ENCODE results near the gene KDM4B.

The KDM4B gene

DNA sequence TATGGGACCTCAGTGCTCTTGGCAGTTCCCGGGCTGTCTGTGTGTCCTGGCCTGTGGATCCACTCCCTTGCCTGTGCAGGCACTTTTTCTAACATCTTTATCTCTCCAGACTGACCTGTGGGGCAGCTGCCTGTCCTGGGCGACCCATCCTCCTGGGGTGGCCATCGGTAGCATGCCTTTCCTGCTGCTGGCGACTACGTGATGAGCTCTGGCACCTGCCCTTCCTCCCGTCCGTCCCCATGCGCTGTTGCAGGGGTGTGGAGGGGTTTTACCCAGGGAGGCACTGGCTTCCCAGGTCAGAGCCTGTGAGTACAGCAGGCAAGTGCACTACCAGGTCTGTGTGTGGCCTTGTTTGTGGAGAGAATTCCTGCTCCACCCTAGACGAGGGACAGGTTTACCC, 93.3 kb downstream of the KDM4B start:
- POLR2A ChIA-PET: no interaction called here
- CTCF ChIA-PET: interaction anchor here (0.9 to 4.3 kb wide), 3 partner anchors 8 to 15 kb away, joined by 3 to 31 read pairs (median 17); no protein-coding TSS in a partner anchor
- TF ChIP-seq, protein P1, sequence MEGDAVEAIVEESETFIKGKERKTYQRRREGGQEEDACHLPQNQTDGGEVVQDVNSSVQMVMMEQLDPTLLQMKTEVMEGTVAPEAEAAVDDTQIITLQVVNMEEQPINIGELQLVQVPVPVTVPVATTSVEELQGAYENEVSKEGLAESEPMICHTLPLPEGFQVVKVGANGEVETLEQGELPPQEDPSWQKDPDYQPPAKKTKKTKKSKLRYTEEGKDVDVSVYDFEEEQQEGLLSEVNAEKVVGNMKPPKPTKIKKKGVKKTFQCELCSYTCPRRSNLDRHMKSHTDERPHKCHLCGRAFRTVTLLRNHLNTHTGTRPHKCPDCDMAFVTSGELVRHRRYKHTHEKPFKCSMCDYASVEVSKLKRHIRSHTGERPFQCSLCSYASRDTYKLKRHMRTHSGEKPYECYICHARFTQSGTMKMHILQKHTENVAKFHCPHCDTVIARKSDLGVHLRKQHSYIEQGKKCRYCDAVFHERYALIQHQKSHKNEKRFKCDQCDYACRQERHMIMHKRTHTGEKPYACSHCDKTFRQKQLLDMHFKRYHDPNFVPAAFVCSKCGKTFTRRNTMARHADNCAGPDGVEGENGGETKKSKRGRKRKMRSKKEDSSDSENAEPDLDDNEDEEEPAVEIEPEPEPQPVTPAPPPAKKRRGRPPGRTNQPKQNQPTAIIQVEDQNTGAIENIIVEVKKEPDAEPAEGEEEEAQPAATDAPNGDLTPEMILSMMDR (IDR thresholded peaks at IDR 0.05; ENCODE audit: insufficient read depth, low read length, missing control alignments): no peak
- DNase-seq (ENCODE audit: low read depth, low spot score): no peak
- H3K4me3 ChIP-seq (ENCODE audit: low read depth, low read length): no peak overlapping the region

DNA sequence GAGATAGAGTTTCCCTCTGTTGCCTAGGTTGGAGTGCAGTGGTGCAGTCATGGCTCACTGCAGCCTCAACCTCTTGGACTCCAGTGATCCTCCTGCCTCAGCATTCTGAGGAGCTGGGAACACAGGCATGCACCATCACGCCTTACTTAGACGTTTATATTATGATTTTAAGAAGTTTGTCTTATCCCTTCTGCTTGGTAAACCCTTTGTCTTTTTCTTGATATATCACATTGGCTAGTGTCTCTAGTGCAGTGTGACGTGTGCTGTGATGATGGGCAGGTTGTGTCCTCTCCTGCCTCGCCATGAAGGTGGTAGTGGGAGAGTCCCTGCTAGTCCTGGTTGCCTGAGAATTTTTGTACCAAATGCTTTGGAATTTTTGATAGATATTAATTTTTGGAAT, 93.9 kb downstream of the KDM4B start:
- TF ChIP-seq, protein P1 (IDR thresholded peaks at IDR 0.05; ENCODE audit: insufficient read depth, low read length, missing control alignments): no peak
- ChIA-PET CTCF (interaction anchor here (3.3 kb wide), 1 partner anchor 16 kb away, joined by 17 read pairs; no protein-coding TSS in a partner anchor), POLR2A (no interaction called here)
- no peak for DNase-seq (ENCODE audit: low read depth, low spot score)
- no peak overlapping the region for H3K4me3 ChIP-seq (ENCODE audit: low read depth, low read length)

DNA sequence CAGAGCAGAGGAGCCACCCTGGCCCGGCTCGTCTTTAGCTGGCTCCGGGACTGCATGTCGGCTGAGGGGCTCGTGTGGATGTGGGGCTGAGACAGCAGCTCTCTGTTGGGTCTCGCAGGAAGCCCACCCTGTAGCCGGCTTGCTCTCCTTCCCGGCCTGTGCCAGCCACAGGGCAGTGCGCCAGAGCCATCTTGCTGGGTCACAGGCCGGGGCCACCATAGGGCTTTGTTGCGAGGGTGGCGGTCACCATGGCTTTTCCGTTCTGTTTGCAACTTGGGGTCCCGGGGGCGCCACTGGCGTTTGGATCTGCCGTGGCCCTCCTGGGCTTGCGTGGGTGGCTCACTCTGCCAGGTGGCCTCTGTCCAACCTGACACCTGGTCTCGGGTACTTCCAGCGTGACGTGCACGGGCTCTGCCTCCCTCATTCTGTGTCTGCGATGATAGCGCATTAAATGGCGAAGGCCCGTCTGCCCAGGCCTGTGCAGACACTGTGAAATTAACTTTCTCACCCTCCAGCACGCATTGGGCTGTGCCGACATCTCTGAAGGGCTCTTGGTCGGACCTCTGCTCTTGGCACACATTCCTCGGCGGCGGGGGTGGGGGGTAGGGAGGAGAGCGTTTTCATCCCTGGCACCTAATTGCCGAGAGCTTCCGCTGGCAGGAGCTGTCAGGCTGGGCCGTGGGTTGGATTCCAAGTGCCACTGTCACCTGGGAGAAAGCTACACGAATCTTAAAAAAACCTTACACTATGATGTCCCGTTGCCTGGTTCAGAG, 95.1 kb downstream of the KDM4B start:
- TF ChIP-seq, protein P1 (IDR thresholded peaks at IDR 0.05; ENCODE audit: insufficient read depth, low read length, missing control alignments): no peak
- POLR2A ChIA-PET: no interaction called here
- DNase-seq (ENCODE audit: low read depth, low spot score): no peak
- CTCF ChIA-PET: interaction anchor here (3.3 kb wide), 1 partner anchor 17 kb away, joined by 17 read pairs; no protein-coding TSS in a partner anchor
- no peak overlapping the region for H3K4me3 ChIP-seq (ENCODE audit: low read depth, low read length)

DNA sequence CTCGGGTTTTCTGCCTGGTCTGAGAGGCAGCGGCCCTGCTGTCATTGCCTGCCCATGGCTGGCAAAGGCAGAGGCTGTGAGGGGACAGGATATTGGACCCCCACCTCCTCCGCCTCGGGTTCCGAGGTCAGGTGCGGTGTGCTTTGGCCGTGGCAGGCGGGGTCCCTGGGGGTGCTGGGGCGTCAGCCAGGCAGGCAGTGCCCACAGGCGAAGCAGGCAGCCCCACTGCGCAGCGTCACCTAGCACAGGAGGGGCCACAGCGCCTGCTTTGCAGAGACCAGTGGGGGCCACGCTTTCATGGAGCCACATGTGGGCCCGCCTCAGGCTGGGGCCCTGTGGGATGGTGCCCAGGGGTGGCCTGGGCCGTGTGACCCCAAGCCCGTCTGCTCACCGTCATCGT, 96.0 kb downstream of the KDM4B start:
- H3K4me3 ChIP-seq (ENCODE audit: low read depth, low read length): no peak overlapping the region
- DNase-seq (ENCODE audit: low read depth, low spot score): no peak
- POLR2A ChIA-PET: no interaction called here
- CTCF ChIA-PET: interaction anchor here (3.3 kb wide), 1 partner anchor 18 kb away, joined by 17 read pairs; no protein-coding TSS in a partner anchor
- TF ChIP-seq, protein P1 (IDR thresholded peaks at IDR 0.05; ENCODE audit: insufficient read depth, low read length, missing control alignments): no peak

DNA sequence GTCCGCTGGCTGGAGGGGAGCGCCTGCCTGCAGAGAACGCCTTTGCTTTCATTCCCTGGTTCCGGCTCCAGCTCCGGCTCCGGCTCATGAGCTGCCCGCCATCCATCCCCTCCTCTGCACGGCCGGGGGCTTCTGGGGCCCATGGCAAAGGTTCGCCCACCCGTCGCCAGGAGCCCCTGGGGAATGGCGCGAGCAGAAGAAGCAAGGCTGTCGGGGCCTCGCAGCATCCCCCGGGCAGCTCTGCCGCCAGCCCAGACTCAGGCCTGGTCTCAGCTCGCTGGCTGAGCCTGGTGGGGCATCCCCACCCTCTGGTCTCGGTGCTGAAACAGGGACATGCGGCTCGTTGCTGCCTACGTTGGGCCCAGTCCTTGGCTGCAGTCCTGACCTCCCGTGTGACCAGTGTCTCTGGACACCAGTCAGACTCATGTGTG, 96.8 kb downstream of the KDM4B start:
- TF ChIP-seq, protein P1 (IDR thresholded peaks at IDR 0.05; ENCODE audit: insufficient read depth, low read length, missing control alignments): no peak
- ChIA-PET CTCF (interaction anchor here (3.3 kb wide), 1 partner anchor 19 kb away, joined by 17 read pairs; no protein-coding TSS in a partner anchor), POLR2A (no interaction called here)
- H3K4me3 ChIP-seq (ENCODE audit: low read depth, low read length): no peak overlapping the region
- no peak for DNase-seq (ENCODE audit: low read depth, low spot score)

DNA sequence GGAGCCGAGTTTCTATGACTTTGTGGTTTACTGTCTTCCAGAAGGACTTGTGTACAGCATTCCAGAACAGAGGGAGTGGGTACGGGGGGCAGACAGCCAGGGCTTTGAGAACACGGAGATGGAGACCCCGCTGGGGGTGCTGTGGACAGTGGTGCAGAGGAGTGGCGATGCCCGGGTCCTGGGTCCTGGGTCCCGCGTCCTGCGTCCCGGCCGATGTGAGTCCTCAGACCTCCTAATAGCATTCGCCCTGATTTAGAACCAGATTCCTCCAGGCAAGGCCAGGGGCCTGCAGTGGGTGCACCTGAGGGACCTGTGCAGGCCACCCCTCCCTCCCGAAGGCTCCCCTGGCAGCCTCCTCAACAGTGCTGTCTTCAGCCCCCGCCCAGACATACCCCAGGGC, 97.9 kb downstream of the KDM4B start:
- CTCF ChIA-PET: interaction anchor here (1.5 kb wide), 1 partner anchor 18 kb away, joined by 4 read pairs; no protein-coding TSS in a partner anchor
- H3K4me3 ChIP-seq (ENCODE audit: low read depth, low read length): no peak overlapping the region
- POLR2A ChIA-PET: interaction anchor here (0.9 kb wide), 1 partner anchor 11 kb away, joined by 3 read pairs; no protein-coding TSS in a partner anchor
- DNase-seq (ENCODE audit: low read depth, low spot score): no peak
- TF ChIP-seq, protein P1 (IDR thresholded peaks at IDR 0.05; ENCODE audit: insufficient read depth, low read length, missing control alignments): no peak

Measured in AG04449 (cell line).